NCI-H526 treated with DMSO at 0.1 percent for 48 hours (cell line): ENCODE results near the gene FADS6.
"Not testable (repeated sequence)": the region's sequence is repeated elsewhere in the genome, so short reads cannot be mapped to it uniquely, and the experiment has no call there.

Experiments used
- DNase-seq: peaks from one replicate; lab custom pipeline; 2025; lab: John Stamatoyannopoulos, UW

The FADS6 gene

DNA sequence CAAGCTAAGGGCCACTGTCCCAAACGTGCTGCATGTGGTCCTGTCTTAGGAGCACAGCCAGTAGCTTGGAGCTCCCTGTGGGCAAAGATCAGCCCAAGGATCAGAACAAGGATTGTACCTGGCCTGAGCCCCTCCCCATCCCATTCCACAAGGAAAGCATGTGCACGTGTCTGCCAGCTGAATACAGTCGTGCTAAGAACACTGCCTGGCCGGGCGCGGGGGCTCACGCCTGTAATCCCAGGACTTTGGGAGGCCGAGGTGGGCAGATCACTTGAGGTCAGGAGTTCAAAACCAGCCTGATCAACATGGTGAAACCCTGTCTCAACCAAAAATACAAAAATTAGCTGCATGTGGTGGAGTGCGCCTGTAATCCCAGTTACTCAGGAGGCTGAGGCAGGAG is 23.4 kb downstream of the FADS6 start:
- not testable (repeated sequence) for DNase-seq

DNA sequence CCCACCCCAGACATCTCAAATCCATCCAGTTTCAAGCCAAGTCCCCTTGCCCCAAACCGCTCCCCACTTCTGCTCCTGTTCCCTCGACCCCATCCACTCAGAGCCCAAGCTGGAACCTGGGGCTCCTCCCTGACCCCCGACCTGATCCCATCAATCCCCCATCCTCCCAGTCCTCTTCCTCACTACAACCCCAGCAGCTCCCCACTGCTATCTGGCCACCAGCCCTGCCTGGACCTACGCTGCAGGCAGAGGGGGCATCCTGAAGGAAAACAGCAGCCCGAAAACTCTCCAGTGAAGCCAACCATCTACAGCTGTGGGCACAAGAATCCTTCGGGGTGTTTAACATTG is 24.6 kb downstream of the FADS6 start:
- DNase-seq: no peak

DNA sequence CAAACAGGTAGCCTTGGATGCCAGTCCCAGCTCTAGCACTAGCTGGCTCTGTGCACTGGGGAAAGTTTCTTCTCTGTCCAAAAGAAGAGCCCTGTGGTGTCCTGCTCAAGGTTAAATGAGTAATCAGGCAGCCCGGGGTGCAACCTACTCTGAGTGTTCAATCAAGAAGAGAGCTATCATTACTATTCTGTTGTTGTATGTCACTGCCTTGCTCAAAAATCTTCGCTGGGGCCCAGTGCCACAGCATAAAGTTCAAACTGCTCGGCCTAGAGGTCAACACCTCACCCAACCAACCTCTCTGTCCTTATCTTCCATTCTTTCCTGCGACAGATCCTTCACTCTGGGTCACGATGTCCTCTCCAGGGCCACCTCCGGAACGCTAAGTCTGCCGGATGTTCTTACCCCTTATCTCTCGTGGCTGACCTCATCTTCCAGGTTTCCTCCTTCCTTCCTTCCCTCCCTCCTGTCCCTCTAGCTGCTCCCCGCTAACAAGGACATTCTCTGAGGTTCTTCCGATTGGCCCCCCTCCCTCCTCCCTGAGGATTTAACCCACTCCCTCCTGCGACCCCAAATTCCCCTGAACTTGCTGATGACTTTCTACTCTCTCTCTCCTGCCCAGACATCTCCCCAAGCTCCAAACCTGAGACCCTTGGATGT is 25.1 kb downstream of the FADS6 start:
- no peak for DNase-seq

DNA sequence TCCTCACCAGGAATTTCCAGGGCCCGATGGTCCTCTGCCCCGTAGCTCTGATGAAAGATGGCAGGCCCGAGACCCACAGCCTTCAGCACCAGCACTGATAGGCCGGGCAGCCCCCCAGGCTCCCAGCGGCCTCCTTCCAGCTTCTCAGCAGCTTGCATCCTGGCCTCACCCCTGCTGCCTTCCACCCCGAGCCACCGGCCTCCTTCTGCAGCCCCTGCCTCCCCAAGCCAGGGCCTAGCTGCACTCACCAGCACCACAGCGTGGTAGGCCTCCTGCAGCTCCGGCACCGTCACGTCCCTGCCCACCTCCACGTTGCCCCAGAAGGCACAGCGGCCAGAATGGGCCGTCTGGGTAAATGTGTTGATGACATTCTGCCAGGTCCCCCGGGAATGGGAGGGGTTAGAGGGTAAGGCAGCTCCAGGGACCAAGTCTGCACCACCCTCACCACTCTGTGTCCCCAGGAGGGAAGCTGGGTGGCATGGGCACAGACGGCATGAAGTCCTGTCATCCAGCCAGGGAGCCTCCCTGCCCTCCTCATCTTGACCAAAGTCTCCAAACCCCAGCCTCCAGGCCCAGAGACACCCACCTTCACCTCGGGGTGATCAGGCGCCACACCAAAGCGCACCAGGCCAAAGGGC is 27.1 kb downstream of the FADS6 start:
- no peak for DNase-seq

DNA sequence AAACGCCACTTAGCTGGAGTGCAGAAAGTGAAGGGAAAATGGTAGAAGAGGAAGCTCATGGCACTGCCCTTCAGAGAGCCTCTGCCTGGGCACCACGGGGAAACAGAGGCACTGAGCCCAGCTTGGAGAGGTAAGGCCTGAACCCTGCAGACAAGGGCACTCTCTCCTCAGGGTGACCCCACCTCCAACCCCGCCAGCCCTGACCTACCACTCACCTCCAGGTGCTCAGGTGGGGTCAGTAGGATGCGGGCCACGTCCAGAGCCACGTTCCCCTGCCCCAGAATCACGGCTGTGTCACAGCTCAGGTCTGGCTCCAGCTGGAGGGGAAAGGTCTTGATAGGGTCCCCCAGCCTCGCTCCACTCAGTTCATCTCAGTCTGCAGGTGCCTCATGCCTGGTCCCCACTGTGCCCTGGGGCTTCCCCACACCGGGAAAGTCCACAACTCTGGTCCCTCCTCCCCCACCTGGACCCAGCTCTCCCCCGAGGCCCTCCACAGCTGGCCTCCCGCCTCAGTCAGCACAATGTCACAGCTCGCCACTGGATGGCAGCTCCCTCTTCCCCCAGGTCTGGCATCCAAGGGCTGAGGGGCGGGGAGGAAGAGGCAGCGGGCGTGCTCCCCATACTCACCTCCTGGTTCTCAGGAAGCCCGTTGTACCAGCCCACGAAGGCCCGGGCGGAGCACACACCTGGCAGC is 27.8 kb downstream of the FADS6 start:
- no peak for DNase-seq

DNA sequence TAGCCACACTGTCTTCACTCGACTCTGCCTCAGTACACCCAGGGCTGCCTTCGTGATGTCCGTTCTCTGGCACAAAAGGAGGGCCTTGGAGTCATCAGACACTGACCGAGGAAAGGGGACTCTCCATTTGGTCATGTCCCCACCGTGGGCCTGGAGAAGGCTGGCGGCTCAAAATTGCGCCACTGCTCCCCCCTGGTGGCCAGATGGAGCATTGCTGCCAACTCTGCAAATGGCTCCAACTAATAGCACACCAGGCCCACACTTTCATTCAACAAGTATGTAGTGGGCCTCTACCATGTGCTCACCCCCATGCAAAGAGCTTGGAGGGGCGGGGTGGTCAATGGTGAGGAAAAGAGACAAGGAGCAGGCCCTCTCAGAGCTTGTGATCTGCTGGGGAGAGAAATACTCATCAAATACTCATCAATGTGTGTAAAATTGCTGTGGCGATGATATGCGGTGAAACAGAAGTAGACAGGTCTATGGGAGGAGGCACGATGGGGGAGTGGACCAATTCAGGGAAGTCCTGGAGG is 28.5 kb downstream of the FADS6 start:
- no peak for DNase-seq

DNA sequence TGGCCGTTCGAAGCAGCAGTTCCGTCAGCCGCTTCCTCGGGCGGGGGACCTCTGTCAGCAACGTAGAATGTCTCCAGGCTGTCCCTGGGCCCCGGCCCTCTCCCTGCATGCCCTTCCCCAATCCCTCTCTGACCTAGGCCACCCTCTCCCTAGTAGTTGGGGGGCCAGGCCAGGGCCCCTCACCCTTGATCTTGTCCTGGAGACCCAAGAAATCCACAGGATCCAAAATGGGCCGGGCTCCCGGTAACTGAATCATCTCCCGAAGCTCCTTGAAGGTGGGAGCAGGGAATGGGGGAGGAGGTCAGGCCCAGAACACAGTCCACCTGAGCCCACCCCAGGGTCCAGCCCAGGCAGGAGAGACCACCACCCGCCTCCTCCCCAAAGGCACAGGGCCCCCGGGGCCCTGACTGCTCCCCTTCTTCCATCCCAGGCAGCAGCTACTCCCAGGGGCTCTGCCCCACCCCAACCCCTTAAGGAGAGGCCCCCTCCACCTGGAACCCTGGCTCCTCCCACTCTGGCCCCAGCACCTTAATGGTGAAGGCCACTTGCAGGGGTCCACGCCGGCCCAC is 29.1 kb downstream of the FADS6 start:
- DNase-seq: no peak

DNA sequence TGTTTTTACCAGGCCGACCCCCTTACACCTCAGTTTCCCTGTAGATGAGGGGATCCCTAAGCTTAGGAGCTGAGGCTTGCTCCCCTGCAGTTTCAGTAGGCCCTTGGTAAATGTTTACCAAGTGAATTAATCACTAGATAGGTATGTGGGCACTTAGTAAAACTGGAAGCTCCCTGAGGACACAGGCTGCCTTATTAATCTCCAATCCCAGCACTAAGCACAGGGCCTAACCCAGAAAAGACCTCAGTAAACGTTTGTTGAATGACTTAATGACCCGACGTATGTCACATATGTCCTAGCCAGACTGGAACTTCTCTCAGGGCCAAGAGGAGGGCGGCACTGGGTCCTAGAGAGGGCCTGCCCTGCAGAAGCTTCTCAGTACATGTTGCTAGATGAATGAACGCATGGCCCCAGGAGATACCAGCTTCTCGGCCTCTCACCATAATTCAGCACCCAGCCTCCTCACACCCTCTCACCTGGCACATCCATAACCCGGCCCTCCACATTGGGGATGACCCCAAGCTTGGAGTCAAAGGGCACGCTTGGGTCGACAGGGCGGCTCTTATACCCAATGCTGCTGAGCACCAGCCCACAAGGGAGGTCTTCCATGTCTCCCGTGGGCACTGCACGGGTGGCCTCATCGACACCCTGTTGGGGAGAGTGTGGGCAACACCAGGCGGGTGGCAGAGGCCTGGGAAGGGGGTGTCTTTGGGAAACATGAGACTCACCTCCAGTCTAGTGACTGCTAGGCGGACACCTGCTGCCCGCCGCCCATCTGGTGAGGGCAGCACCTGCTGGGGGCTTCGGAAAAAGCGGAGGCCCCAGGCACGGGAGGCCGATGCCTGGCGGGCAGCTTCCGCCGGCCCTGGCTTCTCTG is 29.8 kb downstream of the FADS6 start:
- no peak for DNase-seq

DNA sequence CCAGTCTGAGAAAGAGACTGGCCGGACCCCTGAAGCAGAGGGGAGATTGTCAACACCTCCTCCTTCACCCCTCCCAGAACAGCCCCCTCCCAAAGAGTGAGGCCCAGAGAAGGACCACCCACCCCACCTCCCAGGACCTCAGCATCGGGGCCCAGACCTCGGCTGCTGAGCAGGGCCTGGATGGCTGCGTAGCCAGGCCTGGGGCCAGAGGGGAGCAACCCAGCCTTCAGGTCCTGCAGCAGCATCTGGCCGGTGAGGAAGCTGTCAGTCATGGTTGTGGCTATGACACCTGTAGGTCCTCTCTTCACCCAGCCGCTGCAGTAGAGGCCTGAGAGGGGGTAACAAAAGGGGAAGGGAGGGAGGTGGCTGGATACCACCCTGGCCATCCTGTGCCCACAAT is 30.5 kb downstream of the FADS6 start:
- no peak for DNase-seq

DNA sequence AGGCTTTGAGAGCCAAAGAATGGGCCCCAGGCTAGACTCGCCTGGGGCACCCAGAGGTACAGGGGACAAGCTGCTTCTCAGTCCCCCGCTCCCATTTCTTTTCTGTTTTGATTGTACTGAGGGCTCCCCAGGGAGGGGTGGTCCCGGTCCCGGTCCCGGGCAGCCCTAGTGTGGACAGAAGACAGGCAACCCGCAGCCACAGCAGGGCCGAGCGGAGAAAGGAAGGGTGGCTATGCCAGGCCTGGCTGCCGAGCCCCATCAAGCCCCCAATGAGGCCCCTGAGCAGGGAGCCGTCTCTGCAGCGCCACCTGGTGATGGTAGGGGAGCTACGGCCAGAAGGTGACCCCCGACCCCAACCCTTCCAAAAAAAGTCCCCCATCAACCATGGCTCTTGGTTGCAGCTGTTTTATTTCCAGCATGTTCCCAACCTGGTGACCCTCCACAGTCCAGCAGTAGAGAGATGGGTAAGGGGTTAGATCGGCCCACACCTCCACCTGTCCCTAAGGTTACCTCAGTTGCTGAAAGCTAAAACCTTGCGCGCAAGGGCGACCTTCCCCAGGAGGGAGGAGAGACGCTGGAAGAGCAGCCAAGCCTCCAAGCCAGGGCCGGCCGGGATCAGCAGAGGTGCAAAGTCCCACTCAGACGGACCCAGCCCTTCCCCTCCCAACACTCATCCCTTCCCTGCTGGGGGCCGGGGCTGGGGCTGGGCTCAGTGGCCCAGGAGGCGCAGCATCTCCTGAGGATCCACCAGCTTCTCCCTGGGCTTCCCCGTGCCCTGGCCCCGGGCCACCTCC is 31.1 kb downstream of the FADS6 start:
- peak; percentile 42 for DNase-seq

DNA sequence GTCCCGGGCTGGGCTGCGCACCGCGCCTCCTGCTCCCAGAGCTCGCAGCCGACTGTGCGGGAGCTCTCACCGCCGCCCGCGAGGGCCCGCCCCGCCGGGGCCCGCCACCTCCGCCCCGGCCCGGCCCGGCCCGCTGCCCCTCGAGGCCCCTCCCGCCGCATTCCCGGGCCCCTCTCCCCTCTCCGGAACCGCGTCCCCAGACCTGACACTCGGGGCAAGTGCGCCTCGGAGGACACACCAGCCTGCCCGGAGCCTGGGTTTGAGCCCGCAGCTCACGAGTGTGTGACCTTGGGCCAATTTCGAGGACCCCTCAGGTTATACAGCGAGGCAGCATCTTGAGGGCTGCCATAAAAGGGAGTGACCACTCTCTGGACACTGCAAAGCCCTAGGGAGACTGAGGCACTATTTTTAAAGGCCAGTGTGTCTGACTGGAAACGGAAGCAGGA is 31.7 kb downstream of the FADS6 start:
- DNase-seq: no peak

DNA sequence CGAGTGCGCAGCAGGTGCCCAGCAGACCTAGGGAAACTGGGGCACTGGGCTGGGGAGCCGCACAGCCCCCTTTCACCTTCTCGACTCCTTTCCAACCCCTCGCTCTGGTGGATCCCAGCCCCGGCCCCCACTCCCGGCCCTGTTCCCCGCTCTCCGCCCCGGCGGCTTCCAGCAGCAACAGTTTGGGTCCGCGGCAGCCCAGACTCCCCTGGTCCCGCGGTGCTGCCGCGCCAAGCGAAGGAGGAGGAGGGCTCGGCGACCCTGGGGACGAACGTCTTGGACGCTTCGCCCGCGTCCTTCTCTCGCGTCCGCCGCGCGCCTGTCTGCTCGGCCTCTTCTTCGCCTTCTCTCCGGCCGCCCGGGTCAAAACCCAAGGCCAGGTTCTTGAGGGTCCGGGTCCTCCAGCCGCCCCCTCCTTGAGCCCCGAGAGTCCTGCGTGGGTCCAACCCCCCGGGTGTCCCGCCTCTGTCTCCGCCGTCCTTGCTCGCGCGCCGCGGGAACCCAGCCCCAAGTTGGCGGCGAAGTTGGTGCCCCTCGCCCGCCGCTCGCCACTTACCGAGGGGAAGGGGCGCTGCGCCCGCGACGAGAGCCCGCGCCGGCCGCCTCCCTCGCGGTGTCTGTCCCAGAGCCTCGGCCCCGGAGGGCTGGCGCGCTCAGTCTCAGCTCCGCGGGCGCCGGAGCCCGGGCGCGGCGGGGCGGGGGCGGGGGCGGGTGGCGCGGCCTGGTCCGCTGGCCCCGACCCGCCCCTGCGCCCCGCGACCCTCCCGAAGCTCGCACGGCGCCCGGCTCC is 32.4 kb downstream of the FADS6 start:
- no peak for DNase-seq

DNA sequence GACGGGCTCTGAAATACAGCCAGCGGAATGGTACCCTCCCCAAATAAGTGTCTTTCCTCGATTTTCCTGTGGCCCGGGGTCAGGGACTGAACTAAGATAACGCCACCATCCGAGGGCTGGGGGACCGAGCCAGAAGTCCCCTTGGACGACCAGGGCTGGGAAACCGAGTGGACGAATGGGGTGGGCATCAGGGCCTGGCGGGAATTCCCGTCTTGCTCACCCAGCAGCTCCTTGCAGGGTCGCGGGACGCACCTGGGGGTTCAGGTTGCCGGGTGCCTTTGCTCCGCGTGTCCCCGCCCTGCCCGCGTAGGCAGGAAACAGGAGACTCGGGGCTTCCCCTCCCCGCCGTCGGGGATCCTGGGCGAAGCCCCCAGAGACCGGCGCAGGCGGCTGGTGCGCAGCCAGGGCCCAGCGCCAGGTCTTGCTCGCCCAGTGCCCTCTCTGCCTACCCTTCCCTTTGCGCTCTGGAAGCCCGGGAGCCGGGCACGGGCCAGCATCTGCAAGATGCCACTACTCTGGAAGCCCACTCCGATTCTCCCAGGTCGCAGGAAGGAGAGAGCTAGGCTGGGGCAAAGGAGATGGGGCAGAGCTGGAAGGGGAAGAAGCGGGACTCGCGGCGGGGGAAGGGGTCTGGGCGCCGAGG is 33.1 kb downstream of the FADS6 start:
- DNase-seq: no peak

DNA sequence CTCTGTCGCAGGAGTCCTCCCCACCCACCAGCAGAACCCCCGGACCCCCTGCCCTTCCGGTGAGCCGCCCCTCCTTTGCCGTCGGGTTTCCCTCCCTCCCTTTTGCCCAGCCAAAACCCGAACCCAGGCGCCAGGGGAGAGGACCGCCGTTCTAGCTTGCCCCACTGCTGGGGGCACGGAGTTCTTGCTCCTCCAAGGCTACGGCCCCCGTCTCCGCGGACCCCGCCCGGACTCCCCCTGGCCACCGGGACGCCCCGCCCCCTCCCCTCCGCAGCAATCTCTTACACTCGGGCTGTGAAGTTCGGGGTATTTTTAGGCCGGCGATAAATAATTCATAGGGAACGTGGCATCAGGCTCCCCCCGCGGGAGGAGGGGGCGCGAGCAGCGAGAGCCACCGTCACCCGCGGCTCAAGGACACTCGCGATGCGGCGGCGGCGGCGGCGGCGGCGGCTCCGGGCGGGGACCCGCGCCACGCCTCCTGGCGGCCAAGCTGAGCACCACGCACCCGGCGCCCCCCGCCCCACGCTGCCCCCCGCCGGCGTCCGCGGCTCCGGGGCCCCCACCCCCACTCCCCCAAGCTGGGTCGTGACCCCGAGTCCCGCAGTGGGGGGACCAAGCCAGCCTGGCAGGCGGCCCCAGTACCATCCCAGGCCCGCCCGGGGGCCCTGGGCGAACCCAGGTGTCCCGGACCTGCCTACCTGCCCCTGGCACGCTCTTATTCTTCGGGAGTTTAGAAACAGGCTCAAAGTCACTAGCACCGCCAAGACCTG is 33.8 kb downstream of the FADS6 start, which contains the start of gene GRIN2C:
GRIN2C (minus strand) TSS at position 427 of the 770 bp plus-strand sequence. CDS start 4,793 bp downstream, outside the sequence.
- no peak for DNase-seq

DNA sequence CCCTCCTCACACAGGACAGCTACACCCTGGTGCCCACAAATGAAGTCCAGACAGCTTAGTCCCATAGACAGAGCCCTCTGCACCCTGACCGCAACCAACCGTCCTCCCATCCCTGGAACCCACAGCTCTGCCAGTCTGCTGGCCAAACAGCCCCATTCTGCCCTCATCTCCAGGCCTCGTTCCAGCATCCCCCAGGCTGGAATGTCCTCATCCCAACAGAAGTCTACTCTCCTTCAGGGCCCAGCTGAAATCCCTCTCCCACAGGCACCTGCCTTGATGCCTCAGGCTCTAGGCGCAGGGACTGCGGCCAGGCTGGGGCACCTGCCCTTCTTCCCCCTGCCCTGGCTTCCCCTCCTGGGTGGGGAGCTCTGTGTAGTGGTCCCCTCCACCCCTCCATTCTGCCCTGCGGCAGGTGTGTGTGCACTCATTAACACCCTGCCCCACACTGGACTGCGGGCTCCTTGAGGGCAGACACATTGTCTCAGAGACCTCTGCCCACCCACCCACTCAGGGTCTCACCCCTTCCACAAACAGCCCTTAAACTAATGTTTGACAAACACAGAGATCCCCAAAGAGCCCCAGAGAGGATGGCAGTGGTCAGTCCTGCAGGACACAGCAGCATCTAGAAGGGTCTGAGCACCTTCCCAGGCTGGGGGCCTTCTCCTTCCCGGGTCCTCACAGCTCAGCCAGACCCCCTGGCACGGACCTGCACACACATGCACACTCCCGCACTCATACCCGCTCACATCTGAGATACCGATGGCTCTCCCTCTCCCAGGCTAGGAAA is 34.6 kb downstream of the FADS6 start:
- no peak for DNase-seq

DNA sequence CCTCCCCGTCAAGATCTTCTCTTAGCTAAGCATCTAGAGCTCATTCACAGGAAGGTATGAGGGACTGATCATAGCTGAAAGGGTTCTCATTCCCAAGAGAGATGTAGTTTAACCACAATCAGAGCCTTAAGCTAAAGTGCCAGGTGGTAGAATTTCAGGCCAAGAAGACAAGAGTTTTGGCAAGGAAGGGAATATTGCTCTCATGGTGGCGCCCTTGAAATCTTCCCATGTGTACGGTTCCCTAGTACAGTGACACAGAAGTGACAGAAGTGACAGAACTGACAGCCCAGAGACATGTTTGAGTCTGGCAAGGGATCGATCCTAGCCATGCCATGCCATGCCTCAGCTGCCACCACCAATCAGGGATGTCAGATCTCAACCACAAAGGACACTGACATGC is 36.2 kb downstream of the FADS6 start:
- DNase-seq: no peak

DNA sequence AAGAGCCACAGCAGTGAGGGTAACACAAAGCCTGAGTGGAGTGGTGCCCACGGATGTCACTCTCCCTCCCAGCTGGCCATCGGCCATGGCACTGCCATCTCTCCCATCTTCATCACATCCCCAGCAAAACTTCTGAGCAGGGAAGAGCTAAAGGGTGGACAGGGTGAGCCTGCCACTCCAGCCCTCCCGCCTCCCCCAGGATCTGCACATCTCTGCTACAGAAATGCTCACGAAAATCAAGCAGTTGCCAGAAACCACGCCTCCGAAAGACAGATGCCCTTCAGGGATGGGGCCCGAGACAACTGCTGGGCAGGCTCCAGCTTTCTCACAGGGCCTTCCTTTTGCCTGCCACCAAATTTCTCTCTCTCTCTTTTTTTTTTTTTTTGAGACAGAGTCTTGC is 37.3 kb downstream of the FADS6 start:
- DNase-seq: no peak

DNA sequence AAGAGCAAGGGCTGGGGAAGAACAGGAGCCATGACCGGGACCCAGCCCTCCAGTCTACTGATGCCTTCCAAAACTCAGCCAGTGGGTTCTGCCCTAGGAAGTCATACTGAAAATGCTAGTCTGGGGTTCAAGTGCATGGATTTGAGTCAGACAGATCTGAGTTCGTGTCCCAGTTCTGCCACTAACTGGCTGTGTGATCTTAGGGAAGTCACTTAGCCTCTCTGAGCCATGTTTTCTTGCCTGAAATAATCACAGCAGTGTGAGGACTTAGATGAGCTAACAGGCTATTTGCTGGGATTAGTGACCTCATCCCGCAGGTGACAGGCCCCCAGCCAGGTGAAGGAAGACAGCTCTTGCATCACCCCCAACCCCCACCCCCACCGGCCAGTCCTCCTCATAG is 38.1 kb downstream of the FADS6 start:
- DNase-seq: no peak
